ENCODE data around the gene VSIG8. TPM values are rescaled to one million over a fixed set of nuclear protein-coding genes. Genes with fewer than 3 reads are reported as not detected.

VSIG8 gene
- total RNA-seq, 4 donors from 2014 or later = 14.6 to 54.5 (median 43.1) TPM

- WGBS, 2 donors = 51 to 64% methylated on average over 4 of the region's 4 CpGs
- H3K4me3 ChIP-seq (ENCODE audit: low read depth, poor library complexity, severe bottlenecking) = no peak overlapping the region
- no peak for DNase-seq (ENCODE audit: low spot score in 2 of 2)
- intact Hi-C loops (cut with DNase I; ENCODE audit: low total_unique reads) = no loop called here
- TF ChIP-seq, protein P1, sequence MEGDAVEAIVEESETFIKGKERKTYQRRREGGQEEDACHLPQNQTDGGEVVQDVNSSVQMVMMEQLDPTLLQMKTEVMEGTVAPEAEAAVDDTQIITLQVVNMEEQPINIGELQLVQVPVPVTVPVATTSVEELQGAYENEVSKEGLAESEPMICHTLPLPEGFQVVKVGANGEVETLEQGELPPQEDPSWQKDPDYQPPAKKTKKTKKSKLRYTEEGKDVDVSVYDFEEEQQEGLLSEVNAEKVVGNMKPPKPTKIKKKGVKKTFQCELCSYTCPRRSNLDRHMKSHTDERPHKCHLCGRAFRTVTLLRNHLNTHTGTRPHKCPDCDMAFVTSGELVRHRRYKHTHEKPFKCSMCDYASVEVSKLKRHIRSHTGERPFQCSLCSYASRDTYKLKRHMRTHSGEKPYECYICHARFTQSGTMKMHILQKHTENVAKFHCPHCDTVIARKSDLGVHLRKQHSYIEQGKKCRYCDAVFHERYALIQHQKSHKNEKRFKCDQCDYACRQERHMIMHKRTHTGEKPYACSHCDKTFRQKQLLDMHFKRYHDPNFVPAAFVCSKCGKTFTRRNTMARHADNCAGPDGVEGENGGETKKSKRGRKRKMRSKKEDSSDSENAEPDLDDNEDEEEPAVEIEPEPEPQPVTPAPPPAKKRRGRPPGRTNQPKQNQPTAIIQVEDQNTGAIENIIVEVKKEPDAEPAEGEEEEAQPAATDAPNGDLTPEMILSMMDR (IDR thresholded peaks at IDR 0.05) = no peak
- TF ChIP-seq POLR2A (IDR thresholded peaks at IDR 0.05) = no peak
Observed at GRCh38 chr1:159847231-159847630, 15.2 kb downstream of the VSIG8 start.

- H3K4me3 ChIP-seq (ENCODE audit: low read depth, poor library complexity, severe bottlenecking) = no peak overlapping the region
- 60 to 62% methylated on average over 13 of the region's 13 CpGs for WGBS, 2 donors
- DNase-seq (ENCODE audit: low spot score in 2 of 2) = no peak
- TF ChIP-seq, protein P1 (IDR thresholded peaks at IDR 0.05) = no peak
- no peak for TF ChIP-seq POLR2A (IDR thresholded peaks at IDR 0.05)
- intact Hi-C loops (cut with DNase I; ENCODE audit: low total_unique reads) = no loop called here
Observed at GRCh38 chr1:159845751-159846629, 16.5 kb downstream of the VSIG8 start.

GRCh38 chr1:159843459-159843858, 19.0 kb downstream of the VSIG8 start:
- intact Hi-C loops (cut with DNase I; ENCODE audit: low total_unique reads) = no loop called here
- no peak for DNase-seq (ENCODE audit: low spot score in 2 of 2)
- WGBS, 2 donors = 60 to 63% methylated on average over 4 of the region's 4 CpGs
- no peak for TF ChIP-seq POLR2A (IDR thresholded peaks at IDR 0.05)
- TF ChIP-seq, protein P1 (IDR thresholded peaks at IDR 0.05) = no peak
- H3K4me3 ChIP-seq (ENCODE audit: low read depth, poor library complexity, severe bottlenecking) = no peak overlapping the region

GRCh38 chr1:159841749-159842148, 20.7 kb downstream of the VSIG8 start:
- no peak overlapping the region for H3K4me3 ChIP-seq (ENCODE audit: low read depth, poor library complexity, severe bottlenecking)
- TF ChIP-seq, protein P1 (IDR thresholded peaks at IDR 0.05) = no peak
- TF ChIP-seq POLR2A (IDR thresholded peaks at IDR 0.05) = no peak
- WGBS, 2 donors = 71 to 74% methylated on average over 2 of the region's 2 CpGs
- DNase-seq (ENCODE audit: low spot score in 2 of 2) = no peak
- intact Hi-C loops (cut with DNase I; ENCODE audit: low total_unique reads) = no loop called here

DNA sequence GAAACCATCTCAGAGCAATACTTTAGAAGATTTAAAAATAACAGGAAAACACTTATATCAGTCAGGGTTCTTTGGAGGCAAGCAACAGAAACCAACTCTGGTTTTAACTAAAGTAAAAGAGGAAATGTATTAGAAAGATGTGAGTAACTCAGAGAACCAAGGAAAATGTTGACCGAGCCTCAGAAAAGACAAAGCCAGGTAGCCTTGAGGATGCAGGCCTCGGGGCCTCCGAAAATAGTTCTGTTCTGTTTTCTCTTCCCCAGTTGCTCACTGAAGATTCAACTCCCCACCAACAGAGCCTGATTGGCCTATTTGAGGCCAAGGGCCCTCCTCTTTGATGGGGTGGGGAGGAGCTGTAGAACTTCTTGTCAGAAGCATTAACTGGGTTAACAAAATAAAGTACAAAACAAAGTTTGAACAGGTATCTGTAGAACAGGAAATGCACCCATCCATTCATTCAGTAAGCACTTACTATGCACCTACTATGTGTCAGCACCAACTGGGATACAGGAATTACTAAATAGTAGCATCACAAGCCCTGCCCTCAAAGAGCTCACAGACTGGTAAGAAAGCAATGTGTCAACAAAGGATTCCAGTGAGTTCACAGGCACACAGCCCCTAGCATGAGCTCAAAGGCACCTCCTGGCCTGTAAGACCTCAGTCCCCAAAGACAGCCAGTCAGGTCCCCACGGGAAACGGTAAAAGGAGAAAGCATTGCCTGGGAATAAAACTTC, 23.2 kb downstream of the VSIG8 start:
- TF ChIP-seq POLR2A (IDR thresholded peaks at IDR 0.05) = no peak
- TF ChIP-seq, protein P1 (IDR thresholded peaks at IDR 0.05) = no peak
- 94 to 95% methylated on average over 5 of the region's 5 CpGs for WGBS, 2 donors
- intact Hi-C loops (cut with DNase I; ENCODE audit: low total_unique reads) = no loop called here

More for the DNA sequence above, 23.2 kb downstream of the VSIG8 start:
- DNase-seq (ENCODE audit: low spot score in 2 of 2) = no peak
- no peak overlapping the region for H3K4me3 ChIP-seq (ENCODE audit: low read depth, poor library complexity, severe bottlenecking)
